ENCODE measurements around the gene CHRND. TPM values are rescaled to one million over a fixed set of nuclear protein-coding genes. Genes with fewer than 3 reads are reported as not detected.

CHRND gene
- total and polyA plus RNA-seq, 12 donors: 0.03 to 0.57 (median 0.17) TPM; not detected in 8

DNA sequence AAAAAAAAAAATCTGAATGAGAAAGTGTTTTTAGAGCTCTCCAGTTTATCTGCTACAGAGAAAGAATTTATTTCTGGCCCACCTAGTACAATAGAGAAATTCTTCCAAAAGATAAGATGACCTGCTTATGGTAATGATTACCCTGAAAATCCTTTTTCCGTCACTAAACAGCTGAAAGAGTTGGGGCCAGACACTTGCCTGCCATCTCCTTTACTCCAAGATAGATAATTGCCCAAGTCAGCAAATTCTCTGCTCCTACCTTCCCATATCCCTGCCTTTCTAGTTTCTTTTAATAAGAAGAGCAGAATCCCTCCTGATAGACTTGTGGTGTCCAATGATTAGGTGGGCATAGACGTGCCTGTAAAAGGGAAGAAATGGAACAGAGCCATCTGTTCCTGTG lies 52.7 kb downstream of the CHRND start:
- TF ChIP-seq, protein P1, sequence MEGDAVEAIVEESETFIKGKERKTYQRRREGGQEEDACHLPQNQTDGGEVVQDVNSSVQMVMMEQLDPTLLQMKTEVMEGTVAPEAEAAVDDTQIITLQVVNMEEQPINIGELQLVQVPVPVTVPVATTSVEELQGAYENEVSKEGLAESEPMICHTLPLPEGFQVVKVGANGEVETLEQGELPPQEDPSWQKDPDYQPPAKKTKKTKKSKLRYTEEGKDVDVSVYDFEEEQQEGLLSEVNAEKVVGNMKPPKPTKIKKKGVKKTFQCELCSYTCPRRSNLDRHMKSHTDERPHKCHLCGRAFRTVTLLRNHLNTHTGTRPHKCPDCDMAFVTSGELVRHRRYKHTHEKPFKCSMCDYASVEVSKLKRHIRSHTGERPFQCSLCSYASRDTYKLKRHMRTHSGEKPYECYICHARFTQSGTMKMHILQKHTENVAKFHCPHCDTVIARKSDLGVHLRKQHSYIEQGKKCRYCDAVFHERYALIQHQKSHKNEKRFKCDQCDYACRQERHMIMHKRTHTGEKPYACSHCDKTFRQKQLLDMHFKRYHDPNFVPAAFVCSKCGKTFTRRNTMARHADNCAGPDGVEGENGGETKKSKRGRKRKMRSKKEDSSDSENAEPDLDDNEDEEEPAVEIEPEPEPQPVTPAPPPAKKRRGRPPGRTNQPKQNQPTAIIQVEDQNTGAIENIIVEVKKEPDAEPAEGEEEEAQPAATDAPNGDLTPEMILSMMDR (IDR thresholded peaks at IDR 0.05): no peak
- ATAC-seq (no peak), DNase-seq (no peak)
- Histone ChIP-seq H3K27me3 (no peaks in the 10 kb centered on the region), H3K4me1 (peaks cover 0 to 14% (median 0%) of the 10 kb centered on the region in 9 donors), H3K4me3 (no peak overlapping the region), H3K9me3 (peaks cover 0 to under 1% (median 0%) of the 10 kb centered on the region in 11 donors), H3K36me3 (peaks cover 0 to 85% (median 32%) of the 10 kb centered on the region in 9 donors), H3K27ac (no peak overlapping the region)
- intact Hi-C loops (cut with DNase I): no loop called here
- WGBS, 2 donors: 91 to 94% methylated on average over 2 of the region's 2 CpGs

DNA sequence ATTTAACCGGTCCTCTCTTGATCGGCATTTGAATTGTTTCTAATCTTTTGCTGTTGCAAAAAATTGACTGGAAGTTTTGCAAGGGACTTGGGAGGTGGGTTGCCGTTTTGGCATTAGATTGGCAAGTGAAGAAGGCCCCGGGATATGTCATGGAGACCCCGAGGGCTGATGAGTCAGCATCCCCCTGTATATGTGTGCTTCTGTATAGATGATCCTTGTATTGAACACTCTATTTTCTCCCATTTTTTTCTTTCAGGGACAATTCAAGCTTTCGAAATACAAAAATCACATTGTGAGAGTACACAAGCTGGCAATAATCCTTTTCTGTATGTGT lies 54.7 kb downstream of the CHRND start:
- no peak overlapping the region for H3K27ac ChIP-seq
- TF ChIP-seq, protein P1 (IDR thresholded peaks at IDR 0.05): no peak
- peaks cover 0 to 14% (median 0%) of the 10 kb centered on the region in 9 donors for H3K4me1 ChIP-seq
- H3K4me3 ChIP-seq: no peak overlapping the region
- intact Hi-C loops (cut with DNase I): no loop called here
- WGBS, 2 donors: 96 to 99% methylated on average over 6 of the region's 6 CpGs
- H3K9me3 ChIP-seq: peaks cover 0 to 10% (median 0%) of the 10 kb centered on the region in 11 donors
- no peak for ATAC-seq
- H3K27me3 ChIP-seq: no peaks in the 10 kb centered on the region
- H3K36me3 ChIP-seq: peaks cover 0 to 69% (median 12%) of the 10 kb centered on the region in 9 donors
- no peak for DNase-seq

DNA sequence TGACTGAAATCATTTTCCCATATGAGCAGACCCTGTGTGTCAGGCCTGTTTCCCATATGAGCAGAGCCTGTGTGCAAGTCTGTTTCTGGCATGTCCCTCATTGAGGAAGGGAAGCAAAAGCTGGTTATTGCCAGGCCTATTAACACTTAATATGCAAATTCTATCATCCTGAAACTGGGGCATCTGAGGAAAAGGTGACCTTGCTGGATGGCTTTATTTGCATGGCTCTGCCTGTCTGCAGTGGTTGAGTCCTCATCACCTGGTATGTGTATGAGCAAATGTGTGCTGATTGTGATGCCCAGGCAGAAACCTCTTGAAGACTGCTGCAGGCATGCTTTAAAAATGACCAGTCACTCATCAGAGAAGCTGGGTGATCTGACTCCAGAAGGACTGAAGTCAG lies 55.8 kb downstream of the CHRND start:
- Histone ChIP-seq H3K4me1 (peaks cover 0 to 14% (median 0%) of the 10 kb centered on the region in 9 donors), H3K36me3 (peaks cover 0 to 58% (median 12%) of the 10 kb centered on the region in 9 donors), H3K27me3 (no peaks in the 10 kb centered on the region), H3K9me3 (peaks cover 0 to 10% (median 0%) of the 10 kb centered on the region in 11 donors), H3K4me3 (no peak overlapping the region), H3K27ac (no peak overlapping the region)
- no peak for ATAC-seq
- DNase-seq: no peak
- TF ChIP-seq, protein P1 (IDR thresholded peaks at IDR 0.05): no peak
- intact Hi-C loops (cut with DNase I): no loop called here

DNA sequence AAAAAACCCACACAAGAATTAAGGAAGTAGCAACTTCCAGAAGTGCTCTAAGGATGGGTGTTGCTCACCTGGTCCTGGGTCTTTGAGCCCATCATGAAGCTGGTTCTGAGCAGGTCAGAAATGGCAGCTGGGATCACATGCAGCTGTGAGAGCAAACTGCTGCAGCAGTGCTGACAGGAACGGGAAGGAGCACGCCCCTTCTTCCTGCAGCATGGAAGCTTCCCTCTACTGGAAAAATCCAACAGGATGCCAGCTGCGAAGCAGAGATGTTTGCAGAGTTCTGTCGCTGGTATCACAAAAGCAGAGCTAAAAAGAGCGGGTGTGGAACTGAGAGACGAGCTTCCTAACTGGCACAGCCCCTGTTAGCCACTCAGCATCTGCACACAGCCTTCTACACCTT lies 58.3 kb downstream of the CHRND start:
- TF ChIP-seq, protein P1 (IDR thresholded peaks at IDR 0.05): no peak
- WGBS, 2 donors: 59 to 64% methylated on average over 6 of the region's 6 CpGs
- no peak for ATAC-seq

More for the DNA sequence above, 58.3 kb downstream of the CHRND start:
- no peak for DNase-seq
- intact Hi-C loops (cut with DNase I): no loop called here
- no peaks in the 10 kb centered on the region for H3K27me3 ChIP-seq
- no peak overlapping the region for H3K27ac ChIP-seq
- H3K36me3 ChIP-seq: peaks cover 0 to 47% (median 10%) of the 10 kb centered on the region in 9 donors
- H3K4me3 ChIP-seq: no peak overlapping the region
- H3K9me3 ChIP-seq: peaks cover 0 to 10% (median 0%) of the 10 kb centered on the region in 11 donors
- H3K4me1 ChIP-seq: peaks cover 0 to 20% (median 5%) of the 10 kb centered on the region in 9 donors

Other genes starting within 250 kb of the CHRND start
- not detected for gene ALPP, start 147.4 kb upstream of the CHRND start, total RNA-seq
- gene ALPP, start 147.4 kb upstream of the CHRND start, polyA plus RNA-seq: not detected
- gene ALPG, start 119.3 kb upstream of the CHRND start, total RNA-seq: not detected
- gene ALPG, start 119.3 kb upstream of the CHRND start, polyA plus RNA-seq: not detected
- not detected for gene ALPI, start 70.0 kb upstream of the CHRND start, total RNA-seq
- not detected for gene ALPI, start 70.0 kb upstream of the CHRND start, polyA plus RNA-seq
- gene ECEL1, start 38.3 kb upstream of the CHRND start, total RNA-seq: under 1 TPM in 3 of 10 donors, not detected in 7; 0.23 to 0.46 (median 0.31) TPM
- 1 to 10 TPM in 1 of 2 donors, not detected in 1; 1.5 TPM for gene ECEL1, start 38.3 kb upstream of the CHRND start, polyA plus RNA-seq
- under 1 TPM in 3 of 10 donors, not detected in 7; 0.12 to 0.35 (median 0.23) TPM for gene PRSS56, start 5.8 kb upstream of the CHRND start, total RNA-seq
- under 1 TPM in 1 of 2 donors, not detected in 1; 0.15 TPM for gene PRSS56, start 5.8 kb upstream of the CHRND start, polyA plus RNA-seq
- gene CHRNG, start 13.5 kb downstream of the CHRND start, total RNA-seq: not detected
- not detected for gene CHRNG, start 13.5 kb downstream of the CHRND start, polyA plus RNA-seq
- gene TIGD1, start 24.4 kb downstream of the CHRND start, total RNA-seq: 1 to 10 TPM; 1.4 to 2.6 (median 2.0) TPM
- gene TIGD1, start 24.4 kb downstream of the CHRND start, polyA plus RNA-seq: 1 to 10 TPM; 1.6 to 6.9 TPM
- 10 to 100 TPM; 30.3 to 58.1 (median 37.7) TPM for gene EIF4E2, start 24.5 kb downstream of the CHRND start, total RNA-seq
- 10 to 100 TPM; 42.5 to 55.6 TPM for gene EIF4E2, start 24.5 kb downstream of the CHRND start, polyA plus RNA-seq
- 10 to 100 TPM in 9 of 10 donors, 1 to 10 TPM in 1; 8.1 to 33.8 (median 19.5) TPM for gene EFHD1, start 107.4 kb downstream of the CHRND start, total RNA-seq
- gene EFHD1, start 107.4 kb downstream of the CHRND start, polyA plus RNA-seq: 10 to 100 TPM; 11.7 to 36.2 TPM
- 10 to 100 TPM; 54.9 to 71.7 (median 66.5) TPM for gene GIGYF2, start 171.2 kb downstream of the CHRND start, total RNA-seq
- gene GIGYF2, start 171.2 kb downstream of the CHRND start, polyA plus RNA-seq: 10 to 100 TPM in 1 of 2 donors, 1 to 10 TPM in 1; 9.9 to 28.6 TPM

All from heart right ventricle (tissue), 16 donors.